ENCODE measurements around the gene TCEAL7. TPM values are rescaled to one million over a fixed set of nuclear protein-coding genes. Genes with fewer than 3 reads are reported as not detected.
A peak's percentile ranks its signal among the peaks of the same experiment; 100 is the strongest.
"Not testable (repeated sequence)": the region's sequence is repeated elsewhere in the genome, so short reads cannot be mapped to it uniquely, and the experiment has no call there.

TCEAL7 gene
- total RNA-seq = 3.2 TPM
- long read RNA-seq, partial matches to known transcripts = 0 of 1 reads
- long read RNA-seq, other reads (novel, unspliced or antisense) = 0 of 1 reads

DNA sequence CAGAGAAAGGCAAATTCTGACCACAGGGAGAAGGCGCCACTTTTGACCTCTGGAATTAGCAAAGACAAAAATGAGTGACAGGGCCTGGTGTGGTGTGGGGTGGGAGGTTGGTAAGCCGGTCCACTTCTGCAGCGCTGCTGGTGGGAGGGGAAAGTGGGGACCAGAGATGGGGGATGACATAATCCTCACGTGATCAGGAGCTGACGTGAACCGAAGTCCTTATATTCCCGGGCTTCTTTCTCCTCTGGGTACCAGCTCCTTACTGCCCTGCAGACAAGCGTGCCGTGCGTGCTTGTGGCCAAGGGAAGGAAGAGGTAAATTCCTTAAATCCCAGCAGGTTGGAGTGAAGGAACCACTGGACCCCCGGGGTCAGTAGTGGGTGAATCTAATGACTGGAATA, at the start of gene TCEAL7:
Gene TCEAL7 (plus strand): TSS at position 249 of the 400 bp plus-strand sequence. CDS start 1,165 bp downstream, outside the sequence.
- TF ChIP-seq, protein P1, sequence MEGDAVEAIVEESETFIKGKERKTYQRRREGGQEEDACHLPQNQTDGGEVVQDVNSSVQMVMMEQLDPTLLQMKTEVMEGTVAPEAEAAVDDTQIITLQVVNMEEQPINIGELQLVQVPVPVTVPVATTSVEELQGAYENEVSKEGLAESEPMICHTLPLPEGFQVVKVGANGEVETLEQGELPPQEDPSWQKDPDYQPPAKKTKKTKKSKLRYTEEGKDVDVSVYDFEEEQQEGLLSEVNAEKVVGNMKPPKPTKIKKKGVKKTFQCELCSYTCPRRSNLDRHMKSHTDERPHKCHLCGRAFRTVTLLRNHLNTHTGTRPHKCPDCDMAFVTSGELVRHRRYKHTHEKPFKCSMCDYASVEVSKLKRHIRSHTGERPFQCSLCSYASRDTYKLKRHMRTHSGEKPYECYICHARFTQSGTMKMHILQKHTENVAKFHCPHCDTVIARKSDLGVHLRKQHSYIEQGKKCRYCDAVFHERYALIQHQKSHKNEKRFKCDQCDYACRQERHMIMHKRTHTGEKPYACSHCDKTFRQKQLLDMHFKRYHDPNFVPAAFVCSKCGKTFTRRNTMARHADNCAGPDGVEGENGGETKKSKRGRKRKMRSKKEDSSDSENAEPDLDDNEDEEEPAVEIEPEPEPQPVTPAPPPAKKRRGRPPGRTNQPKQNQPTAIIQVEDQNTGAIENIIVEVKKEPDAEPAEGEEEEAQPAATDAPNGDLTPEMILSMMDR (IDR thresholded peaks at IDR 0.05) = no peak
- intact Hi-C loops (cut with DNase I) = no loop called here
- H3K27me3 ChIP-seq (ENCODE audit: low read depth) = no peaks in the 10 kb centered on the region

DNA sequence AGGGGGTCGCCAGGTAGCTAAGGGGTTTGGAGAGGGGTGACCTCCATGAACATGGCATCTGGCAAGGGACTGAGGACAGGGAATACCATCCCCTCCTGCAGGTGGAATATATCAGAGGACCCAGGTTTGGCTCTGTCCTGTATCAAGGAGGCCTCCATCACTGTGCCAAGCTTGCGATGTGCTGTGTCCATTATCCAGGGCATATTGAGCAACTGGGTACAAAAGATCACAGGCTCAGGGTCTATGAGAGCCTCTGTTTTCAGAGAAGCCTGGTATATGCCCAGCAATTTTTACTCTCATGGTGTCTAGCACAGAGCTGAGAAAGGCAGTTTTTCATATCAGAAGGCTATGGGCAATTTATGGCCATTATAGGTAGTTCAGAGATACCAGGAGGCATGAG, 36.9 kb upstream of the TCEAL7 start:
- Histone ChIP-seq H3K9me3 (no peaks in the 10 kb centered on the region), H3K27ac (no peak overlapping the region), H3K27me3 (ENCODE audit: low read depth) (no peaks in the 10 kb centered on the region), H3K4me3 (no peak overlapping the region), H3K36me3 (no peaks in the 10 kb centered on the region), H3K4me1 (no peaks in the 10 kb centered on the region)
- no peak for DNase-seq
- ATAC-seq = no peak
- intact Hi-C loops (cut with DNase I) = no loop called here
- TF ChIP-seq, protein P1 (IDR thresholded peaks at IDR 0.05) = no peak

More for the DNA sequence above, at the start of gene TCEAL7:
- DNase-seq (no peak), ATAC-seq (peak in 1 of 2 donors; percentile 26)
- H3K36me3 ChIP-seq = no peaks in the 10 kb centered on the region
- no peaks in the 10 kb centered on the region for H3K9me3 ChIP-seq
- H3K4me1 ChIP-seq = no peaks in the 10 kb centered on the region
- no peak within 1 kb of the TSS for H3K27ac ChIP-seq
- peak within 1 kb of the TSS; percentile 35 for H3K4me3 ChIP-seq

DNA sequence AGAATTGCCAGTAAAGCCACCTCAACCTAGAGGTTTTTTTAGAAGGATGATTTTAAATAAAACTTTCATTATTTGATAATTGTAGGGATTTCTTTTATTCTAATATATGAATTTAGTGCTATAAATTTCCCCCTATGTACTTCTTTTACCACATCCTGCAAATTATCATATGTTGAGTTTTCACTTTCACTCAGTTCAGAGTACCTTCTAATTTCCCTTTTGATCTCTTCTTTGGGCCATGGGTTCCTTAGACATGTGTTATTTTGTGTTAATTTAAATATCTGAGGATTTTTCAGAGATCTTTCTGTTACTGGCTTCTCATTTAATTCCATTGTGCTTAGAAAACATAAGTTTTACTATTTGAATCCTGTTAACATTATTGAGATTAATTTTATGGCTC, 25.3 kb upstream of the TCEAL7 start:
- Histone ChIP-seq H3K36me3 (no peaks in the 10 kb centered on the region), H3K9me3 (no peaks in the 10 kb centered on the region), H3K4me3 (no peak overlapping the region), H3K27me3 (ENCODE audit: low read depth) (no peaks in the 10 kb centered on the region), H3K4me1 (no peaks in the 10 kb centered on the region), H3K27ac (no peak overlapping the region)
- intact Hi-C loops (cut with DNase I) = no loop called here
- TF ChIP-seq, protein P1 (IDR thresholded peaks at IDR 0.05) = no peak
- DNase-seq = no peak
- ATAC-seq = no peak

- H3K27ac ChIP-seq; intact Hi-C loops (cut with DNase I); ATAC-seq: not testable (repeated sequence)
Measured at GRCh38 chrX:103305666-103306065, 24.4 kb upstream of the TCEAL7 start.

GRCh38 chrX:103309860-103310554, 20.0 kb upstream of the TCEAL7 start:
- ATAC-seq (peak; percentile 54 to 55), DNase-seq (no peak)
- no peaks in the 10 kb centered on the region for H3K27me3 ChIP-seq (ENCODE audit: low read depth)
- H3K27ac ChIP-seq = no peak overlapping the region
- intact Hi-C loops (cut with DNase I) = no loop called here
- H3K4me3 ChIP-seq = peak overlapping the region; percentile 55
- TF ChIP-seq, protein P1 (IDR thresholded peaks at IDR 0.05) = no peak
- no peaks in the 10 kb centered on the region for H3K9me3 ChIP-seq
- no peaks in the 10 kb centered on the region for H3K4me1 ChIP-seq
- H3K36me3 ChIP-seq = no peaks in the 10 kb centered on the region

More at GRCh38 chrX:103305666-103306065, 24.4 kb upstream of the TCEAL7 start:
- not testable (repeated sequence) for H3K9me3 ChIP-seq; H3K4me3 ChIP-seq; H3K4me1 ChIP-seq; H3K36me3 ChIP-seq; DNase-seq; H3K27me3 ChIP-seq (ENCODE audit: low read depth)
